NCI-H2227 treated with DMSO at 0.1 percent for 48 hours (cell line): Measurements from ENCODE around the gene GSS.
A peak's percentile ranks its signal among the peaks of the same experiment; 100 is the strongest.

Experiments used
- DNase-seq: peaks from one replicate; lab custom pipeline; 2025; lab: John Stamatoyannopoulos, UW

The GSS gene

DNA sequence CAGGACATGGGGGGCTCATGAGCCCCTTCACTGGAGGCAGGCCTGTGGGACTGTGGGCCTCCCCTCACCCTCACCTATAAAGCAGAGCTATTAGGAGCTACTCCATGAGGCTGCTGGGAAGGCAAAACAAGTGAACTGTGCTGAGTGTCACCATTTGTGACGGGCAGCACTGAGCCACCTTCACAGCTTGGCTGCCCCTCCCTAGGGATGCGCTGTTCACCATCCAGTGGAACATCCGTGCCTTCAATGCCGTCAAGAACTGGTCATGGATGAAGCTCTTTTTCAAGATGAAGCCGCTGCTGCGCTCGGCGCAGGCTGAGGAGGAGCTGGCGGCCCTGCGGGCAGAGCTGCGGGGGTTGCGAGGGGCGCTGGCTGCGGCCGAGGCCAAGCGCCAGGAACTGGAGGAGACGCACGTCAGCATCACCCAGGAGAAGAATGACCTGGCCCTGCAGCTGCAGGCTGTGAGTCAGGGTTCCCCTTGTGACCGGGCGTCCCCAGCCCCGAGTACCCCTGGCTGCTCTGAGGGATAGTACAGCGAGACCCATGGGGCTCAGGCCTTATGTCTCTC is 38.4 kb upstream of the GSS start:
- DNase-seq, result no peak

DNA sequence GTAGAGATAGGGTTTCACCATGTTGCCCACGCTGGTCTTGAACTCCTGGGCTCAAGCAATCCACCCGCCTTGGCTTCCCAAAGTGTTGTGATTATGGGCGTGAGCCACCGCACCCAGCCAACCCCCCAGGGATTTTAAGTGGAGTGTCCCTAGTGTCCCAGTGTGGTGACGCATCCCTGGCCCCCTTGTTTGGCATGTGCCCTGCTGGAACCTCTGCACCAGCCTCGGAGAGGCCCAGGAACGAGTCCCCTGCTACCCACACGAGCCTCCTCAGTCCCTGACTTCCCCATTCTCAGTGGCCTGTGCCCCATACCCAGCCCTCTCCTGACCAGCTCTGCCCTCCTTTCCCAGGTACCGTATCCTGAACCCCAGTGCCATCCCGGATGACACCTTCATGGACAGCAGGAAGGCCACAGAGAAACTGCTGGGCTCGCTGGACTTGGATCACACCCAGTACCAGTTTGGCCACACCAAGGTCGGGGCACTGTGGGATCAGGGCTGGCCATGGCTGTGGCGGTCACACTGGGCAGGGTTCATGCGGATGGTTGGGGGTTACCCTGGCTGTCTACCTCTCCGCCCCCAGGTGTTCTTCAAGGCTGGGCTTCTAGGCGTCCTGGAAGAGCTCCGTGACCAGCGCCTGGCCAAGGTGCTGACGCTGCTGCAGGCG is 37.3 kb upstream of the GSS start:
- no peak for DNase-seq

DNA sequence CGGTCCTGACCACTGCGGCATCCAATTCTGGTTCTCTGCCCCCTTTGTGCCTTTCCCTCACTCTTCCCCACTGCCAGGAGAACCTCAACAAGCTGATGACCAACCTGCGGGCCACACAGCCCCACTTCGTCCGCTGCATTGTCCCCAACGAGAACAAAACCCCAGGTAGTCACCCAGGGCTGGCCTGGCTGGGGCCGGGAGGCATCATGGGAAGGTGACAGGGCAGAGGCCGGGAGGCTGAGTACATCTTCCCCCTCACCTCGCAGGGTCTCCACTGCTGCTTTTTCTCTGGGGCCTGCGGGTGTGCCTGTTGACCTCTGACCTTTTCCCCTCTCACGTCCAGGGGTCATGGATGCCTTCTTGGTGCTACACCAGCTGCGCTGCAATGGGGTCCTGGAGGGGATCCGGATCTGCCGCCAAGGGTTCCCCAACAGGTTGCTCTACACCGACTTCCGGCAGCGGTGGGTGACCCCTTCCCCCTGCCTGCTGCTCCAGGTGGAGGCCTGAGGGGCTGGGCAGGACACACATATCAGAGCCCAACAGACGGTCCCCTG is 35.1 kb upstream of the GSS start:
- no peak for DNase-seq

DNA sequence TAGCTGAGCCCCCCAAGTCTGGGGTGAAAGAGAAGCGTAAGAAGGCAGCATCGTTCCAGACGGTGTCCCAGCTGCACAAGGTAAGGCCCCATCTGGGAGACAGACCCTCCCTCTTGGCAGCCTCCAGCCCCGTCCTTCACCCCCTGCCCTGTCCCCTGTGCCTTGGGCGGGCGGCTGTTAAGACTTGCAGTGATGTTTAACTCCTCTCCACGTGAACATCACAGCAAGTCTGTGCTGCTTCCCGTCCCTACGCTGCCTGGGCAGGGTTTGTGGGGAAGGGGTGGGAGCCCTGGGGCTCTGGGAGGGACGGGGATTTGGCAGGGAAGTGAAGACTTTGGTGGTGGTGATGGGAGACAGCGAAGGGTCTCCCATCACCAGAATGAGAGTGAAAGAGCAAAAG is 34.6 kb upstream of the GSS start:
- no peak for DNase-seq

DNA sequence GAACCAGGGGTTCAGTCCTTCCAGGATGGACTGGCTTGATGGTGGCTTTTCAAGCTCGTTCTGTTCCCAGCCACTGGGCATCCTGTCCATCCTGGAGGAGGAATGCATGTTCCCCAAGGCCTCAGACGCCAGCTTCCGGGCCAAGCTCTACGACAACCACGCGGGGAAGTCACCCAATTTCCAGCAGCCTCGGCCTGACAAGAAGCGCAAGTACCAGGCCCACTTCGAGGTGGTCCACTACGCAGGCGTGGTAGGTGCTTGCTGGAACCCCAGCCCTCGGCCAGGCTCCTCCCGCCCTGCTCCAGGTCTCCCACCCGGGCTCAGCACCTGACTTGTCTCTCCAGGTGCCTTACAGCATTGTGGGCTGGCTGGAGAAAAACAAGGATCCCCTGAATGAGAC is 34.1 kb upstream of the GSS start:
- no peak for DNase-seq

DNA sequence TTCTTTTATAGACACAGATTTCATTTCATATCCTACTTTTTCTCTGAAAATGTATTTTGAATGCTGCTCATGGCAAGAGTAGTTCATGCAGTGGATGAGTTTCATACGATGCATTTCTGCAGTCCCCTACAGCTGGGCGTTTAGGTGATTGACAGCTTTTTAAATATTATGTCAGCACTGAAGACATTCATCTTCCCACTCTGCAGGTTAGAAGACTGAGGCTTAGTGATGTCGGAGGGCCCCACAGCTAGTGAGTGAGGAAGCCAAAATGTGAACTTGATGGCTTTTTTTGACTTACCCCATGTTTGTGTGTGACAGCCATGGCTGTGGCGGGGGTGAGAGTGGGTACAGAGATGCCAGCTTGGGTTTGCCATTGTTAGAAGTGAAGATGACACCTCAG is 33.5 kb upstream of the GSS start:
- DNase-seq, result no peak

DNA sequence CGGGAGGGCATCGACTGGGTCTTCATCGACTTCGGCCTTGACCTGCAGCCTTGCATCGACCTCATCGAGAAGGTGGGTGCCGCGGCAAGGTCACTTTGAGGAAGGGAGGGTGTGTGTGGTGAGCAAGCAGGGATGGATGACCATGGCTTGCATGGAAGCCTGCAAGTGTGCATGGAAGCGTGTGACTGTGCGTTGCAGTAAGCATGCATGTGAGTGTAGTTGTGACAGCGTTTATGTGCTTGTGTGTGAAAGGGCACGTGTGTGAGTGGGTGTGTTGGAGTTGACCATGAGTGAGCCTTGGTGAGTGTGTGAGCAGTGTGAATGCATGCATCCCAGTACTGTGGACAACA is 32.6 kb upstream of the GSS start:
- no peak for DNase-seq

DNA sequence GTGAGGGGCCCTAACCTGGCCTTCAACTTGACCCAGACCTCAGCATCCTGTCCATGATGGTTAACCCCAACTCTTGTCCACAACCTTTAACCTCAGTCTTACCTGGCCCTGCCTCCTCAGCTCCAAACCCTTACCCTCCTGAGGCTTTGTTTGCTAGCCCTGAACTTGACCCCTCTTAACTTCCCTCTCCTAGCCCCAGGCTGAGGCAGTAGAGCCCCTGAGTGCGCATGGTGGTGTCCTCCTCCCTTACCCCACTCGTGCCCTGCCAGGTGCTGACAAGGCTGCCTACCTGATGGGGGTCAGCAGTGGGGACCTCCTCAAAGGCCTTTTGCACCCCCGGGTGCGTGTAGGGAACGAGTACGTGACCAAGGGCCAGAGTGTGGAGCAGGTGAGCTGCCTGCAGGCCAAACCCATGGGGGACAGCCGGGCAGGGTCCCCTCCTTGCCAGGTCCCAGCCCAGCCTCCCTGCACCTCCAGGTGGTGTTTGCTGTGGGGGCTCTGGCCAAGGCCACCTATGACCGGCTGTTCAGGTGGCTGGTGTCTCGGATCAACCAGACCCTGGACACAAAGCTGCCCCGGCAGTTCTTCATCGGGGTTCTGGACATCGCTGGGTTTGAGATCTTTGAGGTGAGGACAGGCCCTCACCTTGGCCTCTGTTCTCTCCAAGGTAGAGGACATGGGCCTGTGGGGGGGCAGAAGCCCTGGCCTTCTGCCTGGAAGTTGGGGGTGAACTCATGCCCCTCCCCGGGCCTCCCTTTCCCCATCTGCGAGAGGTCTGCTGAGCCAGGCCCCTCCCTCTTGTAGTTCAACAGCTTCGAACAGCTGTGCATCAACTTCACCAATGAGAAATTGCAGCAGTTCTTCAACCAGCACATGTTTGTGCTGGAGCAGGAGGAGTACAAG is 31.9 kb upstream of the GSS start:
- DNase-seq, result no peak

DNA sequence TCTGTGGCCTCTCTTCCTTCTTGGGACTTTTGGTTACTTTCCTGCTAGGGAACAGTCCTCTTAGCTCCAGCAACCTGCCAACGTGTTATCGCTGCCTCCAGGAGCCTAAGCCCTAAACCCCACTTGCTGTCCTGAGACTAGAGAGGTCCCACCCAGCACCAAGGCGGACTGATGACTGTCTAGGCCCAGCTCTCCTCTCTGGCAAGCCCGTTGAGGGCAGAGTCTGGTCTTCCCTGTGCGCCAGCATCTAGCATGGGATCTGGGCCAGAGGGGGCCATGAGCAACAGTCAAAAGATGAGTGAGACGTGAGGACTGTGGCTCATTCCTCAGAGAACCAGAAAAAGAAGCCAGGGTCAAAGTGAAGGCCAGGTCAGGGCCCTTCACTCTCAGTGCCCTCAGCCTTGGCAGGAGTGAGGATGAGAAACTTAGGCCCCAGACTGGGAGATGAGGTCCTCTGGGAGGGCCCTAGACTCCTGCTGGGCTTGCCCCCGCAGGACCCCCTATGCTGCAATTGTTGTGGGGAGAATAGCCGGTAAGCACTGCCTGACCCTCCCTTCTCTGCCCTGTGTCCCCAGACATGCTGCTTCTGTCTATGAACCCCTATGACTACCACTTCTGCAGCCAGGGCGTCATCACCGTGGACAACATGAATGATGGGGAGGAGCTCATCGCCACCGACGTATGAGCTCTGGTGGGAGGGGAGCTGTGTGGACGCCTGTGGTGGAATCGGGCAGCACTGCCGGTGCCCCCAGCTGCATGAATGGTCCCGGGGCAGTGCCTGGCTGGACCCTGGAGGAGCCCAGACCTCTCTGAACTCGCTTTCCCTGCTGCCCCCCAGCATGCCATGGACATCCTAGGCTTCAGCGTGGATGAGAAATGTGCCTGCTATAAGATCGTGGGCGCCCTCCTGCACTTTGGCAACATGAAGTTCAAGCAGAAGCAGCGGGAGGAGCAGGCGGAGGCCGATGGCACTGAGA is 31.0 kb upstream of the GSS start:
- DNase-seq, result no peak

DNA sequence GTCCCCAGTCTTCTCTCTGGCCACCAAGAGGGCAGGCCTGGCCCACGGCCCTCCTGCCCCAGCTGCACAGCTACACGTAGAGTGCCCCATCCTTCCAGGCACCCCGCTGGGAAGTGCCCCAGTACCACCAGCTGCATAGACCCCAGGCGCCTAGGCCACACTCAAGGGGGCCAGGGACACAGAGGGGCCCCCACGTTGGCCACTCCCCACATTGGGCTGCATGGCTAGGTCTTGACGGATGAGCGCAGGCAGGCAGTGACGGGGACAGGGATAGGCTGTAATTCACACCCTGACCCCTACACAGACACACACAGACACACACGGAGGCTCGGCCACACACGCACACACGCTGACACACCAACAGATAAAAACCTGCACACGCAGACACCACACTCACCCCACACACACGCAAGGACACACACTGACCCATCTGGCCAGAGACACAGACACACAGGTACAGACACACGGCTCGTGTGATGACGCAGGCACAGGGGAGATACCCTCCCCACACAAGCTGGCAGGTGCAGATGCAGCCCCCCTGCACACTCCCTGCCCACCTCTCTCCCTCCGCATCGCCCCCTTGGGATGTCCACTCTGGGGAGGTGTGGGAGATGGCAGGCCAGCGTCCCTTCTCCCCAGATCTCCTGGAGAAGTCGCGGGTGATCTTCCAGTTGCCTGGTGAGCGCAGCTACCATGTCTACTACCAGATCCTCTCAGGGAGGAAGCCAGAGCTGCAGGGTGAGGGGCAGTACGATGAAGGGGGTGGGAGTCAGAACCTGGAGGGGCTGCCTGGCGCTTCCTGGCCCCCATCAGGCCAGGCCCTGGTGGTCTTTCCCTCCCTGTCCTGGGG is 30.1 kb upstream of the GSS start:
- DNase-seq, result no peak

DNA sequence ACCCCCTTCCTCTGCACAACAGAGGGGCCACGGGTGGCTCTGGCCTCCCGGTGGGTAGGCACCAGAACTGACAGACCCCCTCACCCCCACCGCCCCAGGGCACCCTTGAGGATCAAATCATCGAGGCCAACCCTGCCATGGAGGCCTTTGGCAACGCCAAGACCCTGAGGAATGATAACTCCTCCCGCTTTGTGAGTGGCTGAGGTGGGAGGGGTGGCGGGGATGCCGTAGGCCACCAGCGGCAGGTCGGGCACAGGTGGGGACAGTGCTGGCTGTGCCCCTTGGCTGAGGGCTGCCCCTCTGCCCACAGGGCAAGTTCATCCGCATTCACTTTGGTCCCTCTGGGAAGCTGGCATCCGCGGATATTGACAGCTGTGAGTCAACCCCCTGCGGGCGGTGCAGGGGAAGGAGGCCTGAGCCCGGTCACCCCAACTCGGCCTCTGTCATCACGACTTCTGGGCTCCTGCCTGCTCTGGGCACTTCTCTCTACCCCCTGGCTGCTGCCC is 29.2 kb upstream of the GSS start:
- no peak for DNase-seq

DNA sequence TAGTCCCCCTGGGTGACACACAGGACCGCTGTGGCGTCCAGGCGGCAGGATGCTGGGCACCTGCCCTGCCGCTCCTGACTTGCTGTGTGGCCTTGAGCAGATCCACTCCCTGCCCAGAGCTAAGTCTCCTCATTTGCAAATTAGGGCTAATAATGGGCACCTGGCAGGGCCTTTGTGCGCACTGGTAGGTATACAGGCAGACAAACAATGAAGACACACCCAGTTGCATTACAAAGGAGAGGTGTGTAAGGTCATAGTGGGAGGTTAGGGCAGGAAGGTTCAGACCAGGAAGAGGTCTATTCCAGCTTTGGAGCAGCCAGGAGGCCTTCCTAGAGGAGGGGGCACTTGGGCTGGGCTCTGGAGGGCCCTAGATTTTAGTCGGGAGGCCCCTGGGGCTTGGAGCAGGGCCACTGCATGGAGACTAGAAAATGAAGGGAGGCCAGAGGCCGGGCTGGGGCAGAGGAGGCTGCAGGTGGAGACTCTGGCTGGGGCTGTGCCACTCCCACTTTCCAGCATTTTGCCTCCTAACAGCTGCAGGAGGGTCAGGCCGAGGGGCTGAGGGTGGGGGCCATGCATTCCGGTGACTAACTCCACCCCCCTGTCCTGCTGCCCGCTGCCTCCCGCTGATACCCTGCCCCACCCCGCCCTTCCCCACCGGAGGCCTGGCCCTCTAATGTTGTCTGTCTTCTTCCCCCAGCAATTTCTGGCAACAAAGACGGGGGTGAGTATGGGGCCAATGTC is 28.6 kb upstream of the GSS start:
- no peak for DNase-seq

DNA sequence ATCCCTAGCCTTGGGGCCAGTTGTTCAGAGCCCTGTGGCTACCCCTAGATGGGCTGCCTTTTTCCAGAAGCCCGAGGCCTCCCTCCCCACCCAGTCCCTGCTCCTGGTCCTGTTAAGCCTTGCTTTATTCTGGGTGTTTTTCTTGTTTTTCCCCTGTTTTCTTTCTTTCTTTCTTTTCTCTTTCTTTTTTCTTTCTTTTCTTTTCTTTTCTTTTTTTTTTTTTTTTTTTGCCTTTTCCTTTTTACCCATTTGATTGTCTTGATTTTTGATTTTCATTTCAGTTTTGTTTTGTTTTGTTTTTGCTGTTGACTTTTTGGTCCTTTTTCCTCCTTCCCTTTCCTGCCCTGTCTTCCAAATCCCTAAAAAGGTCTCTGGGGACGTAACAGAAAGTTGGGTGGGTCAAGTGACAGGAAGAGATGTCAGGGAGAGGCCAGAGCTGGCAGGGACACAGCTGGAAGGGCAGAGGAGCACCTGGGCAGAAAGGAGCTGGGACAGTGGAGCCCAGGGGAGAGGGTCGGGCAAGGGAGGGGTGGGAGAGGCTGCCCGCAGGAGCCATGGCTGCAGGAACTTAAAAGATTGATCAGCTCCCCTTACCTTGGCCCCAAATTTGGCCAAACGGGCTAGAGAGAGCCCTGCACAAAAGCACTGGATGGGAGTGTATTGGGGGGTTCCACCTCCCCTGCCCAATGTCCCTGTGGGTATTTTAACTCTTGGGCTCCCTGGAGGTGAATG is 27.6 kb upstream of the GSS start:
- no peak for DNase-seq

DNA sequence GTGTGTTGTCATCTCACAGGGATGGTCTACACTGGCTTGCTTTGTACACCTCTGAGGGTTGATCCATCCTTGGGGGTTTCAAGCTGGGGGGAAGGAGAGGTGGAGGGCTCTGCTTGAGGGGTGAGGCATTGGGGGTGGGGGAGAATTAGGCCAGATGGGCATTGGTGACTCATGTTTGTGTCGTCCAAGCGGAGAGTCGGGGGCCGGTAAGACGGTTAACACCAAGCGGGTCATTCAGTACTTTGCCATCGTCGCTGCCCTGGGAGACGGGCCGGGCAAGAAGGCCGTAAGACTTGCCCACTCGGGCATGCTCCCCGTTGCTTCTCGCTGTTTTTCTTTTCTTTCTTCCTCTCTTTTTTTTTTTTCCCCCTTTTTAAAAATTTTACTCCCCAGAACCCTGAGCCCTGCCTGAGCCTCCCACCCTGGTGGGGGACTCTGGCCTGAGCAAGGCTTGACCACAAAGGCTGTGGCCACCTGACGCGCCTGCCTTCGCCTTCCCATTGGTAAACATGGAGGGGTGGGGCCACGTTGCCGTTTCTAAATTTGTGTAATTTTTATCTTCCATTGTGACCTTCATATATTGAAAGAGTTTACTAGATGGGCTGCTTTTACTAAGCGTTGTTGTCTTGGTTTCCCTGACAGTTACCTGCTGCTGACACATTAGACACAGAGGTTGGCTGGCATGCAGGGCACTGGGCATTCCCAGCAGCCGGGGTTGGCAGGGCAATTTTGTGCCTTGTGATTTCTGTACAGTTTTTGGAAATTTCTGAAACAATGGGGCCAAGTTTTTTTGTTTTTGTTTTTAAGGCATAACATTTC is 26.9 kb upstream of the GSS start:
- DNase-seq, result no peak

DNA sequence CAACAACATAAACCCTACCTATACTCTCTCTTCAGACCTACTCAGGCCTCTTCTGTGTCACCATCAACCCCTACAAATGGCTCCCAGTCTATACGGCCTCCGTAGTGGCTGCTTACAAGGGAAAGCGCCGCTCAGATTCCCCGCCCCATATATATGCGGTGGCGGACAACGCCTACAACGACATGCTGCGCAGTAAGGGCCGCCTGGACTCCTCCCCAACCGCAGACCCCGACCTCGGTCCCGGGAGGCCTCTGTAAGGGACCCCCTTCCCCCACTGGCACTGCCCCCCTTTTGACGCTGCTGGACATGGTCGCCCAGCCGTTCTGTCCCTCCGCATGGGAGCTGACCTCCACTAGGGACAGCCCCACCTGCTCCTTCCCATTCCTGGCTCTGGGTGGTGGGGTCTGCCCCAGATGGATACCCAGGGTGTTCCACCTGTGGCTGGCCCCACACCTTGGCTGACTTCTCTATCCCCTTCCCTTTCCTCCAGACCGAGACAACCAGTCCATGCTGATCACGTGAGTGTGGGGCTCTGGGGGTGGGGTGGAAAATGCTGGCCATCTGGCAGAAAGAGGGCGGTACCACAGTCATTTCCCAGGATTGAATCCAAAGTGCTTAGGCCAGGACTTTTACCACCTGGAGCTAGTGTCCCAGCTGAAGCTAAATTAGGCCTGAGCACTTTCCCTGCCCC is 25.1 kb upstream of the GSS start:
- DNase-seq, result peak; percentile 38

DNA sequence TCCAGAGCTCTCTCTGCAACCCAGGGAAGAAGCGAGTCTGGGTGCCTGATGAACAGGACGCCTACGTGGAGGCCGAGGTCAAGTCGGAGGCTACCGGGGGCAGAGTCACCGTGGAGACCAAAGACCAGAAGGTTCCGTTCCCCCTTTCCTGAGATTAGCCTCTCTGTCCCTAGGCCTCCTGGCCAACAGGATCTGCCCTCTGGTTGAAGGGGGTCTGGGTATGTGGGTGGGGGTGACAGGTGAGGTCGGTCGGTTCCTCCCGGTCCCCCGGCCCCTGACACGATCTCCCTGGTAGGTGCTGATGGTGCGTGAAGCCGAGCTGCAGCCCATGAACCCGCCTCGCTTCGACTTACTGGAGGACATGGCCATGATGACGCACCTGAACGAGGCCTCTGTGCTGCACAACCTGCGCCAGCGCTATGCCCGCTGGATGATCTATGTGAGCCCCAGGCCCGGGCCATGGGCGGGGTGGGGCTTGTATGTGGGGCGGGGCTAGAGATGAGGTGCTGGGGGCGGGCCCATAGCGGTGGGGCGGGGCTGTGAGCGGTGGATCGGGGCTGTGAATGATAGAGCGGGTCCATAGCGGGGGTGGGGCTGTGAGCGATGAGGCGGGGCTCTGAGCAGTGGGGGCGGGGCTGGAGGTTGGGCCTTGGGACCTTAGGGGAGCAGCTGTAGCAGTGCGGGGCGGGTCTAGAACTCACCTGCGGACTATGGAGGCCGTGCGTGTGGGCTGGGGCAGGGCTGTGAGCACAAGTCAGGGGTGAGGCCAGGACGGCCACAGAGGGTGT is 24.0 kb upstream of the GSS start:
- no peak for DNase-seq
